AG04450 (cell line): Measurements from ENCODE around the gene SCART1. TPM values are rescaled to one million over a fixed set of nuclear protein-coding genes. Genes with fewer than 3 reads are reported as not detected.

Experiments
- CTCF ChIA-PET: fragments of 300-600, 350-600 bp; formaldehyde crosslinking; extraction: SDS; loops from one replicate; lab custom pipeline; 2022; ENCODE audit warnings: antibody characterized with exemption, inconsistent platforms; lab: Charles Lee
- POLR2A ChIA-PET: fragments of 350-600 bp; formaldehyde crosslinking; extraction: SDS; loops from one replicate; lab custom pipeline; 2021; ENCODE audit warnings: antibody characterized with exemption, inconsistent platforms; lab: Yijun Ruan, JAX
- DNase-seq: peaks from one replicate; pipeline ENCODE4 v3.0.0-alpha.2; 2011; ENCODE audit warnings: low read depth, low spot score
- H3K27ac ChIP-seq: one replicate; pipeline ENCODE4 v1.5.1; 2012; ENCODE audit warnings: low read depth, low read length, control low read depth
- H3K27me3 ChIP-seq: one replicate; pipeline ENCODE4 v1.6.0; 2012; ENCODE audit warnings: low read length; ENCODE audit not compliant: control insufficient read depth, insufficient read depth
- H3K4me3 ChIP-seq: 2 replicates; pipeline ENCODE4 v1.5.1; 2011; ENCODE audit warnings: mild to moderate bottlenecking, low read depth, low read length, control low read depth
- H3K9me3 ChIP-seq: 2 replicates; pipeline ENCODE4 v1.5.1; 2012; ENCODE audit warnings: low read length; ENCODE audit not compliant: control insufficient read depth, insufficient read depth
- polyA plus RNA-seq: library from polyadenylated mRNA; depleted of rRNA; stranded (reverse); fragments of >200 nt; gene quantifications from 2 replicates; pipeline ENCODE4 v1.2.3, GENCODE V29; 2011
- TF ChIP-seq, protein P1 (sequence below): IDR thresholded peaks from 2 replicates; pipeline ENCODE4 v1.5.1; 2011; ENCODE audit warnings: low read depth, low read length, control low read depth, inconsistent platforms

Gene SCART1
- polyA plus RNA-seq, 1 experiment: 0.67 TPM

DNA sequence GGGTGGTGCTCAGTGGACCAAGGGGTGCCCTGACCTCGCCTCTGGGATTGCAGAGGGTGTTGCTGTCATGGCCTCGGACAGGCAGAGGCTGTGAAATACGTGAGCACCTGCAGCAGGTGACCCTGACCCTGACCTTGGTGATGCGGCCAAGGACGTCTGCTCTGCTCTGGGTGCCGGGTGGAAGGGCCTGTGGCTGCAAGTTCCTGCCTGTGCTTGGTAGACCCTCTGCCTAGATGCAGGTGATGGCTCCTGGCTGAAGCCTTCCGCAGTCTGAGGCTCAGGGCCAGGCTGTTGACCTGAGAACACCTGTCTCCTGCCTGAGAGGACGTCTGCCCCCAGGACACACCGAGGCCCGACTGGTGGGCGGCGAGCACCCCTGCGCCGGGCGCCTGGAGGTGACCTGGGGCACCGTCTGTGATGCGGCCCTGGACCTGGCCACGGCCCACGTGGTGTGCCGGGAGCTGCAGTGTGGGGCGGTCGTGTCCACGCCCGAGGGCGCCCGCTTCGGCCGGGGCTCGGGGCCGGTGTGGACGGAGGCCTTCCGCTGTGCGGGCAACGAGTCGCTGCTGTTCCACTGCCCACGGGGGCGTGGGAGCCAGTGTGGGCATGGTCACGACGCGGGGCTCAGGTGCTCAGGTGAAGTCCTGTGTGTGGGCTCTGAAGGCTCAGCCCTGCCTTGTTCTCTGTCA is 4.4 kb downstream of the SCART1 start:
- TF ChIP-seq, protein P1, sequence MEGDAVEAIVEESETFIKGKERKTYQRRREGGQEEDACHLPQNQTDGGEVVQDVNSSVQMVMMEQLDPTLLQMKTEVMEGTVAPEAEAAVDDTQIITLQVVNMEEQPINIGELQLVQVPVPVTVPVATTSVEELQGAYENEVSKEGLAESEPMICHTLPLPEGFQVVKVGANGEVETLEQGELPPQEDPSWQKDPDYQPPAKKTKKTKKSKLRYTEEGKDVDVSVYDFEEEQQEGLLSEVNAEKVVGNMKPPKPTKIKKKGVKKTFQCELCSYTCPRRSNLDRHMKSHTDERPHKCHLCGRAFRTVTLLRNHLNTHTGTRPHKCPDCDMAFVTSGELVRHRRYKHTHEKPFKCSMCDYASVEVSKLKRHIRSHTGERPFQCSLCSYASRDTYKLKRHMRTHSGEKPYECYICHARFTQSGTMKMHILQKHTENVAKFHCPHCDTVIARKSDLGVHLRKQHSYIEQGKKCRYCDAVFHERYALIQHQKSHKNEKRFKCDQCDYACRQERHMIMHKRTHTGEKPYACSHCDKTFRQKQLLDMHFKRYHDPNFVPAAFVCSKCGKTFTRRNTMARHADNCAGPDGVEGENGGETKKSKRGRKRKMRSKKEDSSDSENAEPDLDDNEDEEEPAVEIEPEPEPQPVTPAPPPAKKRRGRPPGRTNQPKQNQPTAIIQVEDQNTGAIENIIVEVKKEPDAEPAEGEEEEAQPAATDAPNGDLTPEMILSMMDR: no peak
- H3K9me3 ChIP-seq: peaks cover 49% of the 10 kb centered on the region
- H3K27ac ChIP-seq: no peak overlapping the region
- no peak overlapping the region for H3K4me3 ChIP-seq
- no peak for DNase-seq
- CTCF ChIA-PET: no interaction called here
- no peaks in the 10 kb centered on the region for H3K27me3 ChIP-seq
- POLR2A ChIA-PET: no interaction called here

DNA sequence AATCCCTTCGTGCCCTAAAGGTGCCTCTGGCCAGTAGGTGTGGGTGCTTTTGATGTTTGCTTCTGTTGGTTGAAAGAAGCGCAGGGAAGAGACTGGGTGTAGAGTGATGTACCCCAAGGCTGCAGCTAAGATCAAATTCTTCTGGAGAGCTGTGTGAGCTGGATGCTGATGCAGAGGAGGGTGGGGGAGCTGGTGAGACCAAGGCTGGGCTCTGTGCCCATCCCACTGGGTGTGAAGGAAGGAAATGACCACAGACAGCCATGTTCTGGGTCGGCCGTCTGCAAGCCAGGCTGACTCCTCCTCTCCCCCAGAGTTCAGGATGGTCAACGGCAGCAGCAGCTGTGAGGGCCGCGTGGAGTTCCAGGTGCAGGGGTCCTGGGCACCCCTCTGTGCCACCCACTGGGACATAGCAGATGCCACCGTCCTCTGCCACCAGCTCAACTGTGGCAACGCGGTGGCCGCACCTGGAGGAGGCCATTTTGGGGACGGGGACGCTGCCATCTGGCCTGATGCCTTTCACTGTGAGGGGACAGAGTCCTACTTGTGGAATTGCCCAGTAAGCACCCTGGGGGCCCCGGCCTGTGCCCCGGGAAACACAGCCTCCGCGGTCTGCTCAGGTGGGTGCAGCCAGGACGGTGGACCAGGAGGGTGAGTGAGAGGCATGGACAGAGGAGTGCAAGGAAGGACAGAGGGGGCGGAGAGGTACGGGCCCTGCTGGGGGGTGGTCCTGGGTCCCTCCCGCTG is 5.1 kb downstream of the SCART1 start:
- CTCF ChIA-PET: no interaction called here

DNA sequence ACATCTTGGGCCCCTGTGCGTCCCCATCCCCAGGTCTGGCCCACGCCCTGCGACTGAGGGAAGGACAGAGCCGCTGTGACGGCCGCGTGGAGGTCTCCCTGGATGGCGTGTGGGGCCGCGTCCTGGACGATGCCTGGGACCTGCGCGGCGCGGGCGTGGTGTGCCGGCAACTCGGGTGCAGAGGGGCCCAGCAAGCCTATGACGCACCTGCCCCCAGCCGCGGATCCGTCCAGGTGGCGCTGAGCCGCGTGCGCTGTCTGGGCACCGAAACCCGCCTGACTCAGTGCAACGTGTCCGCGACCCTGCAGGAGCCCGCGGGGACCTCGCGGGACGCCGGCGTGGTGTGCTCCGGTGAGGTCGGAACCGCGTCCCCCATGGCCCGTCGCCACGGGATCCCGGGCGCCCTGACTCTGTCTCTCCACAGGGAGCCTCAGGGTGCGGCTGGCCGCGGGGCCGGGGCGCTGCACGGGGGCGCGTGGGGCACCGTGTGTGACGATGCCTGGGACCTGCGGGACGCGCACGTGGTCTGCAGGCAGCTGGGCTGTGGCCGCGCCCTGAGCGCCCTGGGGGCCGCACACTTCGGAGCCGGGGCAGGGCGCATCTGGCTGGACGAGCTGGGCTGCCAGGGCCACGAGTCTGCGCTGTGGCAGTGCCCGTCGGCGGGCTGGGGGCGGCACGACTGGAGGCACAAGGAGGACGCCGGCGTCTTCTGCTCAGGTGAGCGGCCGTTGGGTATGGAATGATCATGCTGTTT is 5.9 kb downstream of the SCART1 start:
- Histone ChIP-seq H3K9me3 (peaks cover 37% of the 10 kb centered on the region), H3K27ac (no peak overlapping the region), H3K27me3 (no peaks in the 10 kb centered on the region), H3K4me3 (no peak overlapping the region)
- CTCF ChIA-PET: no interaction called here
- POLR2A ChIA-PET: interaction anchor here (0.5 kb wide), 1 partner anchor 58 kb away, joined by 4 read pairs; no protein-coding TSS in a partner anchor
- TF ChIP-seq, protein P1: no peak
- no peak for DNase-seq

More for the DNA sequence above, 5.1 kb downstream of the SCART1 start:
- POLR2A ChIA-PET: interaction anchor here (0.5 kb wide), 1 partner anchor 57 kb away, joined by 4 read pairs; no protein-coding TSS in a partner anchor
- Histone ChIP-seq H3K4me3 (no peak overlapping the region), H3K27me3 (no peaks in the 10 kb centered on the region), H3K9me3 (peaks cover 44% of the 10 kb centered on the region), H3K27ac (no peak overlapping the region)
- no peak for DNase-seq
- TF ChIP-seq, protein P1: no peak

DNA sequence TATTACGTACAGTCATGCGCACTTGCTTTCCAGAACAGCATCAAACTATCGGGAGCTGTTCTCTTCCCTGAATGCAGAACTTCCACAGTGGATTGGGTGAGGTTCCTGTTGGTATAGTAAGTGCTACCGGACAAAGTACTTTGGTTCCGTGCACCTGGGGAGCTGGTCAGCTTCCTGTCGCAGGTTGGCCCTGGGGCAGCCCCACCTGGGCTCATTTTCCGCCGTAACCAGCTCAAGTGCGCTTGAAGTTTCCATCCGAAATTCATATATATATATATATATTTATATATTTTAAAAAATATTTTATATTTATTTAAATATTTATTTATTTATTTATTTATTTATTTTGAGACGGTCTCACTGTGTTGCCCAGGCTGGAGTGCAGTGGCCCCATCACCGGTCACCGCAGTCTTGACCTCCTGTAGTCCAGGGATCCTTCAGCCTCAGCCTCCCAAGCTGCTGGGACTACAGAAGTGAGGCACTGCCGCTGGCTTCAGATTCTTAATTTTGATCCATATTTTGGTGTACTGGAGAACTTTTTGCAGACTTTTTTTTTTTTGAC is 6.5 kb downstream of the SCART1 start:
- Histone ChIP-seq H3K27ac (no peak overlapping the region), H3K27me3 (no peaks in the 10 kb centered on the region), H3K4me3 (no peak overlapping the region), H3K9me3 (peaks cover 36% of the 10 kb centered on the region)
- DNase-seq: no peak
- TF ChIP-seq, protein P1: no peak
- ChIA-PET POLR2A (no interaction called here), CTCF (no interaction called here)
